Measurements from ENCODE around the gene REEP6.

DNA sequence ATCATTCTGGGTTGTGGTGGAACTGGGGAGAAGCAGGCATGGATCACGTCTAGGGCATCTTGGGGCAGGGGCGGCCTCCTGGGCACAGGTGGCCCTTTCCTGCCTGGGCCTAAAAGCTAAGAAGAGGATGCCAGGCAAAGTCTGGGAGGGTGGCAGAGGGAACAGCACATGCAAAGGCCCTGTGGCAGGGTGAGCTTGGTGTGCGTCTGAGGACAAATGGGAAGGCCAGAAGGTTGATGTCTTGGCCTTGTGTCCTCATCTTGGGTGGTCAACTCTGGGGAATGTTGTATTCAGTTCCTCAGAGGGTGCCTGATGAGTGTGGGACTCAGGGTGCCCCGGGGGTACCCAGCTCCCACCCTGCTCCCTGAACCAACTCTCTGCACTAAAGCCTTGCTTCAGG is 27.5 kb downstream of the REEP6 start:
- TF ChIP-seq EZH2phosphoT487 (IDR thresholded peaks at IDR 0.05; ENCODE audit: insufficient read depth, low read depth), result no peak
- no peak for TF ChIP-seq EZH2 (IDR thresholded peaks at IDR 0.05; ENCODE audit: insufficient read depth, poor library complexity, severe bottlenecking)
